ENCODE data around the gene NPHP1.
"Not testable (repeated sequence)": the region's sequence is repeated elsewhere in the genome, so short reads cannot be mapped to it uniquely, and the experiment has no call there.

The NPHP1 gene

GRCh38 chr2:110115291-110116032 is 89.4 kb downstream of the NPHP1 start, which contains the start of gene MALL:
Gene MALL, minus strand, starts transcription at chr2:110115822. Its CDS starts 30 bp downstream, at chr2:110115792.
- H2AK5ac ChIP-seq (ENCODE audit: low read length), result no peak within 1 kb of the TSS
- H3K79me1 ChIP-seq (ENCODE audit: low read length), result no peaks in the 10 kb centered on the region
- no peak within 1 kb of the TSS for H4K91ac ChIP-seq (ENCODE audit: low read depth, low read length)
- H4K8ac ChIP-seq (ENCODE audit: low read depth, low read length), result no peak within 1 kb of the TSS
- no peak within 1 kb of the TSS for H2AFZ ChIP-seq (ENCODE audit: insufficient read depth, low read length, poor library complexity)
- peak within 1 kb of the TSS; percentile 57 for H3K4me3 ChIP-seq (ENCODE audit: low read depth, low read length)
- peaks cover 7% of the 10 kb centered on the region for H3K9me3 ChIP-seq (ENCODE audit: insufficient read depth, low read depth, low read length)
- no CpG with 5 or more reads among the region's 62 CpGs for WGBS (ENCODE audit: extremely low coverage, insufficient coverage, insufficient read length)
- no peaks in the 10 kb centered on the region for H3K79me2 ChIP-seq (ENCODE audit: control insufficient read depth, insufficient read depth, low read length, poor library complexity)
- H3K23ac ChIP-seq (ENCODE audit: low read length), result no peak within 1 kb of the TSS
- no peak within 1 kb of the TSS for H3K9ac ChIP-seq (ENCODE audit: low read length)
- no peak within 1 kb of the TSS for H4K12ac ChIP-seq (ENCODE audit: low read depth, low read length)
- H3K18ac ChIP-seq (ENCODE audit: low read length), result no peak within 1 kb of the TSS
- no peak within 1 kb of the TSS for H2BK5ac ChIP-seq (ENCODE audit: low read depth, low read length, poor library complexity)
- no peak within 1 kb of the TSS for H2BK120ac ChIP-seq (ENCODE audit: insufficient read depth, low read length, poor library complexity)
- no peak within 1 kb of the TSS for H2BK12ac ChIP-seq (ENCODE audit: low read length)
- H3K4me1 ChIP-seq (ENCODE audit: control insufficient read depth in 1 of 2, insufficient read depth in 2 of 2, low read length in 2 of 2), result peaks cover 3 to 11% of the 10 kb centered on the region in 2 experiments
- no peak within 1 kb of the TSS for H3K4ac ChIP-seq (ENCODE audit: low read depth, low read length)
- no peaks in the 10 kb centered on the region for H3K36me3 ChIP-seq (ENCODE audit: control insufficient read depth in 1 of 2, insufficient read depth in 2 of 2, low read length in 2 of 2)
- H3K27me3 ChIP-seq (ENCODE audit: insufficient read depth, low read length), result peaks cover 11% of the 10 kb centered on the region
- H3K14ac ChIP-seq (ENCODE audit: low read length), result no peak within 1 kb of the TSS
- no peak within 1 kb of the TSS for H3K27ac ChIP-seq (ENCODE audit: low read depth, low read length)
- DNase-seq, result peak; percentile 38 to 80
- H3K4me2 ChIP-seq (ENCODE audit: low read length), result peak within 1 kb of the TSS; percentile 60

GRCh38 chr2:110114831-110115255 is 90.0 kb downstream of the NPHP1 start:
- H3K36me3 ChIP-seq (ENCODE audit: control insufficient read depth in 1 of 2, insufficient read depth in 2 of 2, low read length in 2 of 2), result no peaks in the 10 kb centered on the region
- H3K9me3 ChIP-seq (ENCODE audit: insufficient read depth, low read depth, low read length), result peaks cover 7% of the 10 kb centered on the region
- no peak overlapping the region for H4K91ac ChIP-seq (ENCODE audit: low read depth, low read length)
- DNase-seq, result no peak
- H3K79me1 ChIP-seq (ENCODE audit: low read length), result no peaks in the 10 kb centered on the region
- no peak overlapping the region for H3K4ac ChIP-seq (ENCODE audit: low read depth, low read length)
- no peak overlapping the region for H2BK5ac ChIP-seq (ENCODE audit: low read depth, low read length, poor library complexity)
- no CpG with 5 or more reads among the region's 14 CpGs for WGBS (ENCODE audit: extremely low coverage, insufficient coverage, insufficient read length)
- no peak overlapping the region for H3K23ac ChIP-seq (ENCODE audit: low read length)
- H4K8ac ChIP-seq (ENCODE audit: low read depth, low read length), result no peak overlapping the region
- no peak overlapping the region for H2BK12ac ChIP-seq (ENCODE audit: low read length)
- no peak overlapping the region for H2AFZ ChIP-seq (ENCODE audit: insufficient read depth, low read length, poor library complexity)
- H3K9ac ChIP-seq (ENCODE audit: low read length), result no peak overlapping the region
- no peak overlapping the region for H2AK5ac ChIP-seq (ENCODE audit: low read length)
- H3K79me2 ChIP-seq (ENCODE audit: control insufficient read depth, insufficient read depth, low read length, poor library complexity), result no peaks in the 10 kb centered on the region
- no peak overlapping the region for H3K27ac ChIP-seq (ENCODE audit: low read depth, low read length)
- H2BK120ac ChIP-seq (ENCODE audit: insufficient read depth, low read length, poor library complexity), result no peak overlapping the region
- no peak overlapping the region for H3K18ac ChIP-seq (ENCODE audit: low read length)
- H3K4me3 ChIP-seq (ENCODE audit: low read depth, low read length), result no peak overlapping the region
- H3K4me2 ChIP-seq (ENCODE audit: low read length), result no peak overlapping the region
- peaks cover 11% of the 10 kb centered on the region for H3K27me3 ChIP-seq (ENCODE audit: insufficient read depth, low read length)
- no peak overlapping the region for H4K12ac ChIP-seq (ENCODE audit: low read depth, low read length)
- peaks cover 3 to 11% of the 10 kb centered on the region in 2 experiments for H3K4me1 ChIP-seq (ENCODE audit: control insufficient read depth in 1 of 2, insufficient read depth in 2 of 2, low read length in 2 of 2)
- H3K14ac ChIP-seq (ENCODE audit: low read length), result no peak overlapping the region

GRCh38 chr2:110113961-110114591 is 90.7 kb downstream of the NPHP1 start:
- H2BK12ac ChIP-seq (ENCODE audit: low read length), result no peak overlapping the region
- H4K91ac ChIP-seq (ENCODE audit: low read depth, low read length), result no peak overlapping the region
- H2AK5ac ChIP-seq (ENCODE audit: low read length), result no peak overlapping the region
- no peak overlapping the region for H3K18ac ChIP-seq (ENCODE audit: low read length)
- no CpG with 5 or more reads among the region's 8 CpGs for WGBS (ENCODE audit: extremely low coverage, insufficient coverage, insufficient read length)
- H3K27me3 ChIP-seq (ENCODE audit: insufficient read depth, low read length), result peaks cover 11% of the 10 kb centered on the region
- H3K9me3 ChIP-seq (ENCODE audit: insufficient read depth, low read depth, low read length), result peaks cover 7% of the 10 kb centered on the region
- no peak overlapping the region for H2BK5ac ChIP-seq (ENCODE audit: low read depth, low read length, poor library complexity)
- H3K23ac ChIP-seq (ENCODE audit: low read length), result no peak overlapping the region
- H3K4me1 ChIP-seq (ENCODE audit: control insufficient read depth in 1 of 2, insufficient read depth in 2 of 2, low read length in 2 of 2), result peaks cover 3 to 11% of the 10 kb centered on the region in 2 experiments
- H3K36me3 ChIP-seq (ENCODE audit: control insufficient read depth in 1 of 2, insufficient read depth in 2 of 2, low read length in 2 of 2), result no peaks in the 10 kb centered on the region
- H3K4ac ChIP-seq (ENCODE audit: low read depth, low read length), result no peak overlapping the region
- no peak overlapping the region for H3K4me2 ChIP-seq (ENCODE audit: low read length)
- H3K27ac ChIP-seq (ENCODE audit: low read depth, low read length), result no peak overlapping the region
- H2AFZ ChIP-seq (ENCODE audit: insufficient read depth, low read length, poor library complexity), result no peak overlapping the region
- DNase-seq, result no peak
- H3K79me1 ChIP-seq (ENCODE audit: low read length), result no peaks in the 10 kb centered on the region
- H4K12ac ChIP-seq (ENCODE audit: low read depth, low read length), result no peak overlapping the region
- H3K9ac ChIP-seq (ENCODE audit: low read length), result no peak overlapping the region
- H3K14ac ChIP-seq (ENCODE audit: low read length), result no peak overlapping the region
- H3K79me2 ChIP-seq (ENCODE audit: control insufficient read depth, insufficient read depth, low read length, poor library complexity), result no peaks in the 10 kb centered on the region
- no peak overlapping the region for H4K8ac ChIP-seq (ENCODE audit: low read depth, low read length)
- no peak overlapping the region for H2BK120ac ChIP-seq (ENCODE audit: insufficient read depth, low read length, poor library complexity)
- H3K4me3 ChIP-seq (ENCODE audit: low read depth, low read length), result no peak overlapping the region

GRCh38 chr2:110108291-110108690 is 96.5 kb downstream of the NPHP1 start:
- H3K23ac ChIP-seq (ENCODE audit: low read length); H3K18ac ChIP-seq (ENCODE audit: low read length); H4K8ac ChIP-seq (ENCODE audit: low read depth, low read length); H3K4me3 ChIP-seq (ENCODE audit: low read depth, low read length); H2AFZ ChIP-seq (ENCODE audit: insufficient read depth, low read length, poor library complexity); H3K9ac ChIP-seq (ENCODE audit: low read length); H3K79me2 ChIP-seq (ENCODE audit: control insufficient read depth, insufficient read depth, low read length, poor library complexity); H3K4ac ChIP-seq (ENCODE audit: low read depth, low read length); H3K27me3 ChIP-seq (ENCODE audit: insufficient read depth, low read length); H4K12ac ChIP-seq (ENCODE audit: low read depth, low read length); H3K14ac ChIP-seq (ENCODE audit: low read length); H2BK5ac ChIP-seq (ENCODE audit: low read depth, low read length, poor library complexity); H3K36me3 ChIP-seq (ENCODE audit: control insufficient read depth in 1 of 2, insufficient read depth in 2 of 2, low read length in 2 of 2); H4K91ac ChIP-seq (ENCODE audit: low read depth, low read length); DNase-seq; H3K9me3 ChIP-seq (ENCODE audit: insufficient read depth, low read depth, low read length); H2AK5ac ChIP-seq (ENCODE audit: low read length); H3K79me1 ChIP-seq (ENCODE audit: low read length); H2BK120ac ChIP-seq (ENCODE audit: insufficient read depth, low read length, poor library complexity); H3K27ac ChIP-seq (ENCODE audit: low read depth, low read length); H3K4me1 ChIP-seq (ENCODE audit: control insufficient read depth in 1 of 2, insufficient read depth in 2 of 2, low read length in 2 of 2); H3K4me2 ChIP-seq (ENCODE audit: low read length); H2BK12ac ChIP-seq (ENCODE audit: low read length): not testable (repeated sequence)
- WGBS (ENCODE audit: extremely low coverage, insufficient coverage, insufficient read length), result no CpG with 5 or more reads among the region's 2 CpGs
